Smooth muscle cell (in vitro differentiated cells): ENCODE data around the gene KCNJ15. TPM values are rescaled to one million over a fixed set of nuclear protein-coding genes. Genes with fewer than 3 reads are reported as not detected.

Experiments used
- DNase-seq: peaks from one replicate; lab custom pipeline; 2025; ENCODE audit not compliant: unreplicated experiment; lab: John Stamatoyannopoulos, UW
- H2AFZ ChIP-seq: fragments of 200-600 bp; sonication (generic); 2 replicates; pipeline ENCODE4 v1.6.0; 2016; ENCODE audit warnings: antibody characterized with exemption, low read depth, mild to moderate bottlenecking
- H3F3A ChIP-seq: fragments of 200-600 bp; sonication (generic); 2 replicates; pipeline ENCODE4 v1.6.0; 2017; ENCODE audit warnings: antibody characterized with exemption, low read depth
- H3K27ac ChIP-seq: fragments of 200-600 bp; sonication (generic); 2 replicates; pipeline ENCODE4 v1.5.1; 2016; ENCODE audit warnings: low read depth, mild to moderate bottlenecking
- H3K27me3 ChIP-seq: fragments of 200-600 bp; sonication (generic); 2 replicates; pipeline ENCODE4 v1.6.1; 2016; ENCODE audit warnings: low read depth, mild to moderate bottlenecking
- H3K36me3 ChIP-seq: fragments of 200-600 bp; sonication (generic); 2 replicates; pipeline ENCODE4 v1.5.1; 2016; ENCODE audit warnings: low read depth
- H3K4me1 ChIP-seq: fragments of 200-600 bp; sonication (generic); 2 replicates; pipeline ENCODE4 v1.5.1; 2016; ENCODE audit warnings: low read depth
- H3K4me2 ChIP-seq: fragments of 200-600 bp; sonication (generic); 2 replicates; pipeline ENCODE4 v1.6.0; 2016; ENCODE audit warnings: mild to moderate bottlenecking
- H3K4me3 ChIP-seq: fragments of 200-600 bp; sonication (generic); 2 replicates; pipeline ENCODE4 v1.5.1; 2016; ENCODE audit warnings: mild to moderate bottlenecking
- H3K79me2 ChIP-seq: fragments of 200-600 bp; sonication (generic); 2 replicates; pipeline ENCODE4 v1.6.0; 2016; ENCODE audit warnings: low read depth, mild to moderate bottlenecking
- H3K9ac ChIP-seq: fragments of 200-600 bp; sonication (generic); 2 replicates; pipeline ENCODE4 v1.6.0; 2016; ENCODE audit warnings: low read depth
- H3K9me3 ChIP-seq: fragments of 200-600 bp; sonication (generic); replicated peaks from 2 replicates; pipeline ENCODE4 v1.5.1; 2016; ENCODE audit warnings: low read depth
- H4K20me1 ChIP-seq: fragments of 200-600 bp; sonication (generic); 2 replicates; pipeline ENCODE4 v1.6.0; 2016; ENCODE audit warnings: low read depth
- WGBS: methylation state at CpG from one replicate; pipeline ENCODE4 v1.1.7; 2016; ENCODE audit warnings: low lambda C conversion rate; 5-methylcytosine and 5-hydroxymethylcytosine counted together
- polyA plus RNA-seq: library from polyadenylated mRNA; unstranded; fragments of >200 nt; fragmentation: Nextera tagmentation; extraction: Ambion mirVana; gene quantifications from 2 replicates; pipeline ENCODE4 v1.2.1, GENCODE V29; 2016
- total RNA-seq: library from RNA; depleted of rRNA; stranded (reverse); fragments of >200 nt; gene quantifications from 2 replicates; pipeline ENCODE4 v1.2.3, GENCODE V29; 2014
- TF ChIP-seq, protein P1 (sequence below): fragments of 200-600 bp; sonication (generic); IDR thresholded peaks from 2 replicates; pipeline ENCODE4 v1.5.1; 2017; ENCODE audit warnings: borderline replicate concordance, mild to moderate bottlenecking, antibody characterized with exemption; ENCODE audit not compliant: insufficient read depth, poor library complexity, severe bottlenecking

The KCNJ15 gene
- total and polyA plus RNA-seq, 2 experiments from 2014 or later = 4.2 to 21.9 TPM

DNA sequence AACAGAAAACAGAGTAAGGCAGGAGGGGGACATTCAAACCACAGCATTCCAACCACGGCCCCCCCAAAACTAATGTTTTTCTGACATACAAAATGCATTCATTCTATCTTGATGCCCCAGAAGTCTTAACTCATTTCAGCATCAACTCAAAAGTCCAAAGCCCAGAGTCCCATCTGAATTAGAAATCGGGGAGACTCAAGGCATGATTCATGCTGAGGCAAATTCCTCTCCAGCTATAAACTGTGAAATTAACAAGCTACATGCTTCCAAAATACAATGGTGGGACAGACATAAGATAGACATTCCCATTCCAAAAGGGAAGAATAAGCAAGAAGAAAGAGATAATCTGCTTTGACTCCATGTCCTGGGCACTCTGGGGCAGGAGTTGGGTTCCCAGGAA is 73.9 kb downstream of the KCNJ15 start:
- Histone ChIP-seq H3K36me3 (no peaks in the 10 kb centered on the region), H3K9me3 (no peaks in the 10 kb centered on the region), H4K20me1 (no peaks in the 10 kb centered on the region), H3K4me2 (no peak overlapping the region), H3K9ac (no peak overlapping the region), H3F3A (no peaks in the 10 kb centered on the region), H3K27ac (no peak overlapping the region), H3K27me3 (no peaks in the 10 kb centered on the region), H3K4me3 (no peak overlapping the region), H2AFZ (no peak overlapping the region), H3K4me1 (no peaks in the 10 kb centered on the region), H3K79me2 (no peaks in the 10 kb centered on the region)
- DNase-seq = no peak
- whole genome bisulfite sequencing = 71% methylated on average over 2 of the region's 2 CpGs
- TF ChIP-seq, protein P1, sequence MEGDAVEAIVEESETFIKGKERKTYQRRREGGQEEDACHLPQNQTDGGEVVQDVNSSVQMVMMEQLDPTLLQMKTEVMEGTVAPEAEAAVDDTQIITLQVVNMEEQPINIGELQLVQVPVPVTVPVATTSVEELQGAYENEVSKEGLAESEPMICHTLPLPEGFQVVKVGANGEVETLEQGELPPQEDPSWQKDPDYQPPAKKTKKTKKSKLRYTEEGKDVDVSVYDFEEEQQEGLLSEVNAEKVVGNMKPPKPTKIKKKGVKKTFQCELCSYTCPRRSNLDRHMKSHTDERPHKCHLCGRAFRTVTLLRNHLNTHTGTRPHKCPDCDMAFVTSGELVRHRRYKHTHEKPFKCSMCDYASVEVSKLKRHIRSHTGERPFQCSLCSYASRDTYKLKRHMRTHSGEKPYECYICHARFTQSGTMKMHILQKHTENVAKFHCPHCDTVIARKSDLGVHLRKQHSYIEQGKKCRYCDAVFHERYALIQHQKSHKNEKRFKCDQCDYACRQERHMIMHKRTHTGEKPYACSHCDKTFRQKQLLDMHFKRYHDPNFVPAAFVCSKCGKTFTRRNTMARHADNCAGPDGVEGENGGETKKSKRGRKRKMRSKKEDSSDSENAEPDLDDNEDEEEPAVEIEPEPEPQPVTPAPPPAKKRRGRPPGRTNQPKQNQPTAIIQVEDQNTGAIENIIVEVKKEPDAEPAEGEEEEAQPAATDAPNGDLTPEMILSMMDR = no peak

DNA sequence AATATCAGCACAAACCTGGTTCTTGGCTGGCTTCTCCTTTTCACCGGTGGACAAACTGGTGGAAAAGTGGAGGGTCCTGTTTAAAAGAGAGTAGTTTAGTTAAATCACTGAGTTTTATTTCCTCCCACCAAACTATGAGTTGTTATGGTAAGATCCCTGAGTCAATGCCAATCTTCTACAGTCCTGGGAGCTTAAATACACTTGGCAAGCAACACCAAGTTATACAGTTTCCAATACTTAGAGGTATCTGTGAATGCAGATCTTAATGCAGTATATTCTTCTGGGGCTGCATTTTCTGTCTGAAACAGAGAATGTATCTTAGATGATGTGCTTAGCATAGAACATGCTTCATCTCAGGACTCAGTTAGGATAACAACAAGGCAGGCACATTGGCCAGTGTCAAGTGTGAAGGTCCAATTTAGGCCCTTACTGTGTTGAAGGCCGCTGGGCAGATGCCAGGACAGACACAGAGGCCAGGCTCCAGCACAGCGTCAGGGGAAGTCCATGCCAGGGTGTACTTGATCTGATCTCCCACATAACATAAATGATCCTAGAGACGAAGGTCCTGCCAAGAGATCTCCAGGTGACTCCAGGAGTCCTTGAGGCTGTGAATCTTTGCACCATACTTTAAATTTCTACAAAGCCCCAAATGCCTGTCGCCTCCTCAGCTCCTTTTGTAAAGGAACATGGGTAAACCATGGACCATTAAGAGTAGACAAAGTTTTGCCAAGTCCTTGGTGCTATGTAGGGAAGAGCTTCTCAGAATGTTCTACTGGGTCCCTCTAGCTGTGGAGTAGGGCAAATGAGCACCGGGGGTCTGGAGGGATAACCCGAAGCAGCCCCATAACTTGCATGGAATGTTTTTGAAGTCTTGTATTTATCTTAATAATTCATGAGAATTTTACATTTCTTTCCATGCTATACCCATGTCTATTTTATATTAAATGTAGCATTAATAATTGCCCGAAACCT is 76.8 kb downstream of the KCNJ15 start:
- H3K4me1 ChIP-seq = no peaks in the 10 kb centered on the region
- TF ChIP-seq, protein P1 = no peak
- H3K9me3 ChIP-seq = no peaks in the 10 kb centered on the region
- H3K9ac ChIP-seq = no peak overlapping the region
- DNase-seq = no peak
- no peaks in the 10 kb centered on the region for H3K27me3 ChIP-seq
- no peaks in the 10 kb centered on the region for H3F3A ChIP-seq
- 90% methylated on average over 8 of the region's 8 CpGs for WGBS
- no peak overlapping the region for H3K27ac ChIP-seq
- H2AFZ ChIP-seq = no peak overlapping the region
- no peaks in the 10 kb centered on the region for H4K20me1 ChIP-seq
- H3K36me3 ChIP-seq = no peaks in the 10 kb centered on the region
- H3K79me2 ChIP-seq = no peaks in the 10 kb centered on the region
- no peak overlapping the region for H3K4me3 ChIP-seq
- no peak overlapping the region for H3K4me2 ChIP-seq

DNA sequence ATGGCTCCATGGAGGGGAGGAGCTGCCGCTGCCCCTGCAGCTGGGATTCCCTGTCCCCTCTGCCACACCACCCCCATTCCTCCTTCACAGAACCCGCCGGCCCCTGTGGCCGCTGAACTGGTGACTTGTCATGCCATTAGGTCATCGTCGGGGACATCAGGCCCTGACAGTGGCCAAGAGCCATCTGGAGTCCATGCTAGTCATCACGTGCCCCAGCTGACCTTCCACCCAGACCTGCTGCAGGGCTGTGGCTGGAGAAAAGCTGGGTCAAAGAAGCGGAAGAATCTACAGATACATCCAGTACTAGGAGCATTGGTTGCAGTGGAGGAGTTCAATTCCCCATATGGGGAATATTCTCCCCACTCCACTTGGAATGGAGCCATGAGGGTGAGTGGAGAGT is 78.1 kb downstream of the KCNJ15 start:
- no peak overlapping the region for H3K27ac ChIP-seq
- DNase-seq = no peak
- no peaks in the 10 kb centered on the region for H3K79me2 ChIP-seq
- no peak overlapping the region for H2AFZ ChIP-seq
- TF ChIP-seq, protein P1 = no peak
- H3K4me2 ChIP-seq = no peak overlapping the region
- WGBS = 93% methylated on average over 8 of the region's 8 CpGs
- H3K9ac ChIP-seq = no peak overlapping the region
- no peaks in the 10 kb centered on the region for H3K27me3 ChIP-seq
- H3K4me3 ChIP-seq = no peak overlapping the region
- H3K9me3 ChIP-seq = no peaks in the 10 kb centered on the region
- no peaks in the 10 kb centered on the region for H3F3A ChIP-seq
- no peaks in the 10 kb centered on the region for H4K20me1 ChIP-seq
- H3K4me1 ChIP-seq = no peaks in the 10 kb centered on the region
- H3K36me3 ChIP-seq = no peaks in the 10 kb centered on the region
